Duodenal mucosa (tissue), 2 donors: ENCODE measurements around the gene SYNDIG1.

Source experiments
- H3K27ac ChIP-seq: one replicate; pipeline ENCODE4 v1.7.0; 2013; ENCODE audit warnings: low read depth, low read length
- H3K27me3 ChIP-seq, 2 donors: one replicate each; pipeline ENCODE4 v1.7.0; 2013; ENCODE audit warnings: low read length in 2 of 2, control low read depth in 1 of 2; ENCODE audit not compliant: insufficient read depth in 2 of 2, control insufficient read depth in 1 of 2
- H3K36me3 ChIP-seq, 2 donors: one replicate each; pipeline ENCODE4 v1.7.0; 2013; ENCODE audit warnings: low read length in 2 of 2, control low read depth in 1 of 2; ENCODE audit not compliant: insufficient read depth in 2 of 2, control insufficient read depth in 1 of 2
- H3K4me1 ChIP-seq, 2 donors: one replicate each; pipeline ENCODE4 v1.7.0; 2013; ENCODE audit warnings: low read length in 2 of 2, control low read depth in 1 of 2; ENCODE audit not compliant: insufficient read depth in 2 of 2, control insufficient read depth in 1 of 2
- H3K4me3 ChIP-seq, 2 donors: one replicate each; pipeline ENCODE4 v1.7.0; 2013; ENCODE audit warnings: low read length in 2 of 2, low read depth in 1 of 2
- H3K9ac ChIP-seq, 2 donors: one replicate each; pipeline ENCODE4 v1.7.0; 2013; ENCODE audit warnings: low read length in 2 of 2, low read depth in 1 of 2
- H3K9me3 ChIP-seq, 2 donors: one replicate each; pipeline ENCODE4 v1.7.0; 2013; ENCODE audit warnings: low read length in 2 of 2, control low read depth in 1 of 2; ENCODE audit not compliant: control insufficient read depth in 1 of 2

The SYNDIG1 gene

GRCh38 chr20:24638591-24639548 is 169.4 kb downstream of the SYNDIG1 start:
- H3K27ac ChIP-seq: no peak overlapping the region
- no peaks in the 10 kb centered on the region for H3K36me3 ChIP-seq

GRCh38 chr20:24640276-24640675 is 170.8 kb downstream of the SYNDIG1 start:
- Histone ChIP-seq H3K4me3 (no peak overlapping the region), H3K27me3 (no peaks in the 10 kb centered on the region), H3K9me3 (no peaks in the 10 kb centered on the region), H3K9ac (no peak overlapping the region), H3K27ac (no peak overlapping the region), H3K4me1 (no peaks in the 10 kb centered on the region), H3K36me3 (no peaks in the 10 kb centered on the region)

More at GRCh38 chr20:24638591-24639548, 169.4 kb downstream of the SYNDIG1 start:
- Histone ChIP-seq H3K4me1 (no peaks in the 10 kb centered on the region), H3K9ac (no peak overlapping the region), H3K4me3 (no peak overlapping the region), H3K9me3 (no peaks in the 10 kb centered on the region), H3K27me3 (no peaks in the 10 kb centered on the region)

GRCh38 chr20:24640686-24641085 is 171.3 kb downstream of the SYNDIG1 start:
- no peak overlapping the region for H3K4me3 ChIP-seq
- no peak overlapping the region for H3K27ac ChIP-seq
- H3K9me3 ChIP-seq: no peaks in the 10 kb centered on the region
- no peaks in the 10 kb centered on the region for H3K36me3 ChIP-seq
- H3K27me3 ChIP-seq: no peaks in the 10 kb centered on the region
- H3K9ac ChIP-seq: no peak overlapping the region
- no peaks in the 10 kb centered on the region for H3K4me1 ChIP-seq

- Histone ChIP-seq H3K9me3 (no peaks in the 10 kb centered on the region), H3K4me3 (no peak overlapping the region), H3K4me1 (no peaks in the 10 kb centered on the region), H3K9ac (no peak overlapping the region), H3K27me3 (no peaks in the 10 kb centered on the region), H3K36me3 (no peaks in the 10 kb centered on the region), H3K27ac (no peak overlapping the region)
These were observed 174.6 kb downstream of the SYNDIG1 start for GRCh38 chr20:24643731-24644626.

GRCh38 chr20:24646321-24646720 is 176.9 kb downstream of the SYNDIG1 start:
- no peaks in the 10 kb centered on the region for H3K4me1 ChIP-seq
- no peak overlapping the region for H3K9ac ChIP-seq

GRCh38 chr20:24647713-24648112 is 178.3 kb downstream of the SYNDIG1 start:
- Histone ChIP-seq H3K4me1 (no peaks in the 10 kb centered on the region), H3K4me3 (no peak overlapping the region), H3K9ac (no peak overlapping the region), H3K27me3 (no peaks in the 10 kb centered on the region), H3K27ac (no peak overlapping the region), H3K9me3 (no peaks in the 10 kb centered on the region), H3K36me3 (no peaks in the 10 kb centered on the region)

More at GRCh38 chr20:24646321-24646720, 176.9 kb downstream of the SYNDIG1 start:
- no peak overlapping the region for H3K27ac ChIP-seq
- no peaks in the 10 kb centered on the region for H3K36me3 ChIP-seq
- H3K9me3 ChIP-seq: no peaks in the 10 kb centered on the region
- no peak overlapping the region for H3K4me3 ChIP-seq
- no peaks in the 10 kb centered on the region for H3K27me3 ChIP-seq

GRCh38 chr20:24648481-24648880 is 179.1 kb downstream of the SYNDIG1 start:
- Histone ChIP-seq H3K27ac (no peak overlapping the region), H3K9me3 (no peaks in the 10 kb centered on the region), H3K27me3 (no peaks in the 10 kb centered on the region), H3K9ac (no peak overlapping the region), H3K36me3 (no peaks in the 10 kb centered on the region), H3K4me1 (peaks cover under 1 to 4% of the 10 kb centered on the region in 2 donors), H3K4me3 (no peak overlapping the region)

- no peak overlapping the region for H3K27ac ChIP-seq
These were observed 179.5 kb downstream of the SYNDIG1 start for GRCh38 chr20:24648919-24649318.

GRCh38 chr20:24649787-24650490 is 180.5 kb downstream of the SYNDIG1 start:
- H3K9me3 ChIP-seq: no peaks in the 10 kb centered on the region
- H3K36me3 ChIP-seq: no peaks in the 10 kb centered on the region
- no peak overlapping the region for H3K27ac ChIP-seq
- no peak overlapping the region for H3K9ac ChIP-seq
- H3K4me3 ChIP-seq: no peak overlapping the region
- peaks cover 4 to 14% of the 10 kb centered on the region in 2 donors for H3K4me1 ChIP-seq
- no peaks in the 10 kb centered on the region for H3K27me3 ChIP-seq

More at GRCh38 chr20:24648919-24649318, 179.5 kb downstream of the SYNDIG1 start:
- H3K36me3 ChIP-seq: no peaks in the 10 kb centered on the region
- H3K9ac ChIP-seq: no peak overlapping the region
- H3K27me3 ChIP-seq: no peaks in the 10 kb centered on the region
- H3K4me1 ChIP-seq: peaks cover 4 to 5% of the 10 kb centered on the region in 2 donors
- no peak overlapping the region for H3K4me3 ChIP-seq
- no peaks in the 10 kb centered on the region for H3K9me3 ChIP-seq
